Measurements from ENCODE around the gene RRBP1. TPM values are rescaled to one million over a fixed set of nuclear protein-coding genes. Genes with fewer than 3 reads are reported as not detected.

Gene RRBP1
- total and polyA plus RNA-seq, 9 donors, result 29.2 to 159 (median 83.8) TPM

DNA sequence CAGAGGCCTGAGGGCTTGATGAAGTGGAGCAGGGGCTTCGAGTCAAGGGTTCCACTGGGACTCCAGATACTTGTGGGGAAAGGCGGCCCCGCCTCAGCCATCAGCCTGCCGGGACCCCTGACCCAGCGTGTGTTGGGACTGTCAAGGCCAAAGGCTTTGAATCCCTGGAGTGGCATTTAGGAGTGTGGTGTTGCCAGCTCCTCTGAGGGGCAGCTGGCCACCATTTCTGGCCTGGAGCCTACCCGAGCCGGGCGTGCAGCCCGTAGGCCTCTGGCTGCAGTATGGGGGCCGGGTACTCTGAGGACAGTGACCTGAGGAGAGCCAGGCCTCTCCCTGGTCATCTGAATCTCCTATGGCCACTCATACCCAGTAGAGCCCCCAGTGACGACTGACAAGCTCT lies 40.0 kb downstream of the RRBP1 start:
- H3K27me3 ChIP-seq, result no peaks in the 10 kb centered on the region
- no peak overlapping the region for H3K4me3 ChIP-seq
- intact Hi-C loops (cut with DNase I), result no loop called here
- no peak overlapping the region for H3K27ac ChIP-seq
- DNase-seq, result no peak
- WGBS, 3 donors, result 84 to 91% (median 90%) methylated on average over 11 of the region's 11 CpGs
- no peaks in the 10 kb centered on the region for H3K9me3 ChIP-seq
- no peak for TF ChIP-seq EP300 (IDR thresholded peaks at IDR 0.05)
- no peak for TF ChIP-seq POLR2A (IDR thresholded peaks at IDR 0.05)
- TF ChIP-seq, protein P1, sequence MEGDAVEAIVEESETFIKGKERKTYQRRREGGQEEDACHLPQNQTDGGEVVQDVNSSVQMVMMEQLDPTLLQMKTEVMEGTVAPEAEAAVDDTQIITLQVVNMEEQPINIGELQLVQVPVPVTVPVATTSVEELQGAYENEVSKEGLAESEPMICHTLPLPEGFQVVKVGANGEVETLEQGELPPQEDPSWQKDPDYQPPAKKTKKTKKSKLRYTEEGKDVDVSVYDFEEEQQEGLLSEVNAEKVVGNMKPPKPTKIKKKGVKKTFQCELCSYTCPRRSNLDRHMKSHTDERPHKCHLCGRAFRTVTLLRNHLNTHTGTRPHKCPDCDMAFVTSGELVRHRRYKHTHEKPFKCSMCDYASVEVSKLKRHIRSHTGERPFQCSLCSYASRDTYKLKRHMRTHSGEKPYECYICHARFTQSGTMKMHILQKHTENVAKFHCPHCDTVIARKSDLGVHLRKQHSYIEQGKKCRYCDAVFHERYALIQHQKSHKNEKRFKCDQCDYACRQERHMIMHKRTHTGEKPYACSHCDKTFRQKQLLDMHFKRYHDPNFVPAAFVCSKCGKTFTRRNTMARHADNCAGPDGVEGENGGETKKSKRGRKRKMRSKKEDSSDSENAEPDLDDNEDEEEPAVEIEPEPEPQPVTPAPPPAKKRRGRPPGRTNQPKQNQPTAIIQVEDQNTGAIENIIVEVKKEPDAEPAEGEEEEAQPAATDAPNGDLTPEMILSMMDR (IDR thresholded peaks at IDR 0.05), result no peak
- peaks cover 36% of the 10 kb centered on the region for H3K4me1 ChIP-seq (ENCODE audit: insufficient read depth)
- no peaks in the 10 kb centered on the region for H3K36me3 ChIP-seq

DNA sequence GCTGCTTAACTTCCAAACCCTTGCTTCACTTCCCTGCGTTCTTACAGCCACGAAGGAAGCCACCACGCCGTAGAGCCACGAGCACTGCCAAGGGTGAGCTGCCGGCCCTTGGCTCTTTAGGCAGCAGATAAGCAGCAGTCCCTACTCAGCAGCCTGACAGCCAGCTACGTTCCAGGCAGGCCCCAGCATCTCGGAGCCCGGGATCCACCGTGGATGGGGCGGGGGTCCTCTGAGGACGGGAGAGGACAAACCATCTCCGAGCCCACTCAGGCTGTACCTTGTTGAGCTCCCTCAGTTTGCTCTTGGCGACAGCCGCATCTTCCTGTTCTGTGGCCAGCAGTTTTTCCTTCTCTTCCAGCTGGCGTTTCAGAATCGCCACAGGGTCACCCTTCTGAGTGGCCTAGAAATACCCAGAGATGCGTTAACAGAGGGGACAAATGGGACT lies 40.5 kb downstream of the RRBP1 start:
- Histone ChIP-seq H3K27ac (no peak overlapping the region), H3K36me3 (no peaks in the 10 kb centered on the region), H3K27me3 (no peaks in the 10 kb centered on the region), H3K4me3 (no peak overlapping the region), H3K9me3 (no peaks in the 10 kb centered on the region), H3K4me1 (ENCODE audit: insufficient read depth) (peaks cover 36% of the 10 kb centered on the region)
- WGBS, 3 donors, result 83 to 85% (median 84%) methylated on average over 18 of the region's 18 CpGs
- intact Hi-C loops (cut with DNase I), result no loop called here
- TF ChIP-seq POLR2A (IDR thresholded peaks at IDR 0.05) (no peak), EP300 (IDR thresholded peaks at IDR 0.05) (no peak)
- TF ChIP-seq, protein P1 (IDR thresholded peaks at IDR 0.05), result no peak
- DNase-seq, result no peak

DNA sequence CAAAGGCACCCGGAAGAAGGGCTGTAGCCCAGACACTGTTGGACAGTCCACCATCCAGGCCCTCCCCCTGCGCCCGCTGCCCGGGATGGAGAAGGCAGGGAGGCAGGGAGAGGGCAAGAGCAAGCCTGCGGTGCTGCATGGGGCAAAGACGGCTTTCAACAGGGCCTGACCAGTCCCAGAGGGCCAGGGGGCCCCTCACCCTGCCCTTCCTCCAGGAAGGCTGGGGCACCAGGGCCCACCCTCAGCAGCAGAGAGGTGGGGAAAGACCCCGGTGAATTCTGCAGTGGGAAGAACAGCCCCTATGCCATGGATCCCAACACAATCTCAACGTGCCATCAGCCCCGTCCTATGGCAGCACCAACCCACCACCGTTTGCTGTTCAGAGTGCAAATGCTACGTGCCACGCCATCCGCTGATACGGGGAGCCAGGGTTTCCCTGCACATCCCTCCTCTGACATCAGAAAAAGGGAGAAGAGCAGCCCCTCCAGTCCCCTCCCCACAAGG lies 41.1 kb downstream of the RRBP1 start:
- H3K4me3 ChIP-seq, result no peak overlapping the region
- 87 to 91% (median 91%) methylated on average over 14 of the region's 14 CpGs for WGBS, 3 donors
- peaks cover 33% of the 10 kb centered on the region for H3K4me1 ChIP-seq (ENCODE audit: insufficient read depth)
- no peaks in the 10 kb centered on the region for H3K27me3 ChIP-seq
- no peaks in the 10 kb centered on the region for H3K9me3 ChIP-seq
- intact Hi-C loops (cut with DNase I), result no loop called here
- no peak for DNase-seq
- TF ChIP-seq, protein P1 (IDR thresholded peaks at IDR 0.05), result no peak
- TF ChIP-seq POLR2A (IDR thresholded peaks at IDR 0.05) (no peak), EP300 (IDR thresholded peaks at IDR 0.05) (no peak)
- no peaks in the 10 kb centered on the region for H3K36me3 ChIP-seq
- H3K27ac ChIP-seq, result no peak overlapping the region

DNA sequence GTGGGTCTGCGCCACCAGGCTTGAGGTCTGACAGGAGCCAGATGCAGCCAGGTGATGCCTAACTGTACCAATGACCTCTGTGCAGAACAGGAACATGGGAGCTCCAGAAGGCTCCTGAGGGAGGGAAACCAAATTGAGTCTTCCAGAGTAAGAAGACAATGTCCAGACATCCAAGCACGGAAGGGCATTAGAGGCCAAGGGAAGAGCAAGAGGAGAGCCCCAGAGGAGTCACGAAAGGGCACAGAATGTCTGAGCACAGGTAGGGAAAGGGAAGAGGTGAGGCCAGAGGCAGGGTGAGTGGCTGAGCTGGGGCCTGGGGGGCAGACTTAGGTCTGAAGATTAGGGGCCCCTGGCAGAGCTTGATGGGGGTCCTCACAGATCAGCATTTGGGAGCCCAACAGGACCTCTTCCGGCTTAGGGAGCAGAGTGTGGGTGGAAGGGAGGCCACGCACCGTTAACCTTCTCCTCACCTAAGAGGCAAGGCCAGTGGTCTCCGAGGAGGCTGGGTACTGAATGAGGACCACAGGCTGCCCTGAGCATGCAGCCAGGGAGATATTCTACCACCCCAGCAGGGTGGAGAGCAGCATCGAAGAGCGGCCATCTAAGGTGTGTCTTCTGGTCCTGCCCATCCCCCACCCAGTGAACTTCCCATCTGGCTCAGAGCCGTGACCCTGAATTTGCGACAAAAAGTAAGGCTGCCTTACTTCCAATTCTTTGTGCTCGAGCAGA lies 41.7 kb downstream of the RRBP1 start:
- TF ChIP-seq POLR2A (IDR thresholded peaks at IDR 0.05) (no peak), EP300 (IDR thresholded peaks at IDR 0.05) (no peak)
- TF ChIP-seq, protein P1 (IDR thresholded peaks at IDR 0.05), result no peak
- Histone ChIP-seq H3K4me1 (ENCODE audit: insufficient read depth) (peaks cover 37% of the 10 kb centered on the region), H3K4me3 (no peak overlapping the region), H3K36me3 (no peaks in the 10 kb centered on the region), H3K27me3 (no peaks in the 10 kb centered on the region), H3K9me3 (no peaks in the 10 kb centered on the region), H3K27ac (no peak overlapping the region)
- intact Hi-C loops (cut with DNase I), result no loop called here
- DNase-seq, result no peak
- 83 to 87% (median 86%) methylated on average over 12 of the region's 12 CpGs for WGBS, 3 donors
